ENCODE measurements around the gene CCL7.

- TF ChIP-seq TCF4 (CRISPR knock-in tag; IDR thresholded peaks at IDR 0.05; ENCODE audit: borderline replicate concordance) = no peak
- no peak for TF ChIP-seq TOX (CRISPR knock-in tag; IDR thresholded peaks at IDR 0.05; ENCODE audit: borderline replicate concordance)
- no peak for TF ChIP-seq ZFP3 (CRISPR knock-in tag; IDR thresholded peaks at IDR 0.05)
- TF ChIP-seq ZC3H10 (CRISPR knock-in tag; IDR thresholded peaks at IDR 0.05) = no peak
- TF ChIP-seq ARNTL (CRISPR knock-in tag; IDR thresholded peaks at IDR 0.05; ENCODE audit: borderline replicate concordance, low read depth) = no peak
- no peak for TF ChIP-seq CREB5 (CRISPR knock-in tag; IDR thresholded peaks at IDR 0.05; ENCODE audit: low read depth)
- no peak for TF ChIP-seq CSRNP3 (CRISPR knock-in tag; IDR thresholded peaks at IDR 0.05)
- no peak for TF ChIP-seq ISL1 (CRISPR knock-in tag; IDR thresholded peaks at IDR 0.05)
- TF ChIP-seq PATZ1 (CRISPR knock-in tag; IDR thresholded peaks at IDR 0.05; ENCODE audit: borderline replicate concordance) = no peak
- no peak for TF ChIP-seq GLIS3 (CRISPR knock-in tag; IDR thresholded peaks at IDR 0.05)
- TF ChIP-seq ZNF8 (CRISPR knock-in tag; IDR thresholded peaks at IDR 0.05) = no peak
- no peak for TF ChIP-seq OSR1 (CRISPR knock-in tag; IDR thresholded peaks at IDR 0.05)
- no peak for TF ChIP-seq ZNF70 (CRISPR knock-in tag; IDR thresholded peaks at IDR 0.05)
- no peak for TF ChIP-seq SNAI2 (CRISPR knock-in tag; IDR thresholded peaks at IDR 0.05)
These were observed 32.6 kb upstream of the CCL7 start for GRCh38 chr17:34237458-34237857.

Data from SK-N-SH treated with all-trans-retinoic acid at 6 μM for 48 hours (cell line).